Measurements from ENCODE around the gene VPS35L. TPM values are rescaled to one million over a fixed set of nuclear protein-coding genes. Genes with fewer than 3 reads are reported as not detected.

VPS35L gene
- total and polyA plus RNA-seq, 7 experiments from 2014 or later, result 38.6 to 52.0 (median 46.6) TPM

- DNase-seq (peak in 3 of 9 donors; percentile 7 to 17 (median 10)), ATAC-seq (no peak)
- Histone ChIP-seq H3K27ac (ENCODE audit: low read depth, low read length) (peak overlapping the region; percentile 73), H3K4me3 (ENCODE audit: low read length) (peak overlapping the region; percentile 89), H3K27me3 (ENCODE audit: control insufficient read depth in 2 of 2, insufficient read depth in 2 of 2, low read length in 2 of 2) (no peaks in the 10 kb centered on the region), H3K9me3 (ENCODE audit: control insufficient read depth in 2 of 3, low read length in 3 of 3) (no peaks in the 10 kb centered on the region), H3K4me1 (ENCODE audit: control insufficient read depth in 2 of 2, insufficient read depth in 2 of 2, low read length in 2 of 2) (peaks cover 15 to 31% of the 10 kb centered on the region in 2 donors), H3K36me3 (ENCODE audit: control insufficient read depth in 2 of 3, insufficient read depth in 3 of 3, low read length in 3 of 3) (peaks cover 0 to 18% (median 0%) of the 10 kb centered on the region in 3 experiments)
- Mint-ChIP-seq H3K27me3 (no peaks in the 10 kb centered on the region), H3K27ac (peak overlapping the region; percentile 34 to 95 (median 83)), H3K36me3 (peaks cover 0 to 15% (median 8%) of the 10 kb centered on the region in 5 donors), H3K9me3 (no peaks in the 10 kb centered on the region), H3K4me3 (peak overlapping the region; percentile 92 to 100 (median 97)), H3K4me1 (peaks cover 35 to 51% (median 45%) of the 10 kb centered on the region in 7 donors)
- intact Hi-C loops (cut with micrococcal nuclease), result loop anchor here (1.0 to 10.0 kb wide), 6 partner anchors 362 to 1980 kb away; partner anchors contain the start of genes ARL6IP1 (in 1 of the 2), SMG1 (in 1 of the 2) and THUMPD1 (in 1 of the 2)
- ChIA-PET POLR2A (interaction anchor here (0.5 to 3.7 kb wide), 4 partner anchors 24 to 458 kb away, joined by 4 to 37 read pairs (median 6); partner anchors contain the start of genes COQ7 and VPS35L), CTCF (interaction anchor here (0.6 to 2.3 kb wide), 5 partner anchors 22 to 383 kb away, joined by 3 to 19 read pairs (median 4); partner anchors contain the start of gene VPS35L)
Measured at GRCh38 chr16:19524616-19525384, 30.7 kb upstream of the VPS35L start.

DNA sequence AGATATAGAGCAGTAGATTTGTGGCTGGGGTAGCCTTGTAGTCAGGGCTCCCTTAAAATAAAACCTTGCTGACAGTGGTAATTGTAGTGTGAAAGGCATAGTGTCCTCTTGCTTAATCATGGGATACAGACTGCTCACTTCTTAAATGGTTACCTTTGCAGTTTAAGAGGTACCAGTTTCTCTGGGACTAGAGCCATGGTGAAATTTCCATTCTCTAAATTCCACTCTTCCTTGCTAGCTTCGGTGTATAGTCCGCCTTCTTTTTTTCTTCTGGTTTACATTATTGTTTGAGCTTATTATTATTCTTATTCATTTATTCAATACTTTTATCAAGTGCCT lies 30.1 kb upstream of the VPS35L start:
- ChIA-PET CTCF (interaction anchor here (1.0 to 2.3 kb wide), 4 partner anchors 22 to 382 kb away, joined by 3 to 19 read pairs (median 5); partner anchors contain the start of gene VPS35L), POLR2A (interaction anchor here (0.5 to 3.7 kb wide), 3 partner anchors 23 to 381 kb away, joined by 4 to 37 read pairs (median 5); partner anchors contain the start of gene VPS35L)
- no peaks in the 10 kb centered on the region for H3K9me3 ChIP-seq (ENCODE audit: control insufficient read depth in 2 of 3, low read length in 3 of 3)
- peaks cover 0 to 13% (median 8%) of the 10 kb centered on the region in 5 donors for H3K36me3 Mint-ChIP-seq
- H3K27ac ChIP-seq (ENCODE audit: low read depth, low read length), result no peak overlapping the region
- no peaks in the 10 kb centered on the region for H3K27me3 Mint-ChIP-seq
- intact Hi-C loops (cut with micrococcal nuclease), result loop anchor here in 1 of 2 donors (10.0 kb wide), 1 partner anchor 1979 kb away; no protein-coding TSS in a partner anchor
- no peaks in the 10 kb centered on the region for H3K27me3 ChIP-seq (ENCODE audit: control insufficient read depth in 2 of 2, insufficient read depth in 2 of 2, low read length in 2 of 2)
- H3K4me1 Mint-ChIP-seq, result peaks cover 30 to 47% (median 41%) of the 10 kb centered on the region in 7 donors
- ATAC-seq (no peak), DNase-seq (no peak)
- H3K36me3 ChIP-seq (ENCODE audit: control insufficient read depth in 2 of 3, insufficient read depth in 3 of 3, low read length in 3 of 3), result peaks cover 0 to 18% (median 0%) of the 10 kb centered on the region in 3 experiments
- H3K4me1 ChIP-seq (ENCODE audit: control insufficient read depth in 2 of 2, insufficient read depth in 2 of 2, low read length in 2 of 2), result peaks cover 15 to 30% of the 10 kb centered on the region in 2 donors
- peak overlapping the region; percentile 89 for H3K4me3 ChIP-seq (ENCODE audit: low read length)
- peak overlapping the region in 5 of 9 donors; percentile 23 to 95 (median 83) for H3K27ac Mint-ChIP-seq
- peak overlapping the region; percentile 92 to 100 (median 97) for H3K4me3 Mint-ChIP-seq
- H3K9me3 Mint-ChIP-seq, result no peaks in the 10 kb centered on the region

GRCh38 chr16:19527161-19527560 lies 28.3 kb upstream of the VPS35L start:
- no peak overlapping the region for H3K27ac ChIP-seq (ENCODE audit: low read depth, low read length)
- no peaks in the 10 kb centered on the region for H3K27me3 ChIP-seq (ENCODE audit: control insufficient read depth in 2 of 2, insufficient read depth in 2 of 2, low read length in 2 of 2)
- H3K9me3 Mint-ChIP-seq, result no peaks in the 10 kb centered on the region
- ATAC-seq (no peak), DNase-seq (no peak)
- intact Hi-C loops (cut with micrococcal nuclease), result loop anchor here in 1 of 2 donors (10.0 kb wide), 1 partner anchor 1978 kb away; no protein-coding TSS in a partner anchor
- no peak overlapping the region for H3K4me3 ChIP-seq (ENCODE audit: low read length)
- no peak overlapping the region for H3K27ac Mint-ChIP-seq
- no peaks in the 10 kb centered on the region for H3K27me3 Mint-ChIP-seq
- POLR2A ChIA-PET, result no interaction called here
- H3K9me3 ChIP-seq (ENCODE audit: control insufficient read depth in 2 of 3, low read length in 3 of 3), result no peaks in the 10 kb centered on the region
- H3K4me1 Mint-ChIP-seq, result peaks cover 17 to 34% (median 27%) of the 10 kb centered on the region in 7 donors
- H3K4me3 Mint-ChIP-seq, result no peak overlapping the region
- H3K36me3 Mint-ChIP-seq, result peaks cover 2 to 18% (median 10%) of the 10 kb centered on the region in 5 donors
- peaks cover 5 to 20% of the 10 kb centered on the region in 2 donors for H3K4me1 ChIP-seq (ENCODE audit: control insufficient read depth in 2 of 2, insufficient read depth in 2 of 2, low read length in 2 of 2)
- CTCF ChIA-PET, result no interaction called here
- peaks cover 0 to 16% (median 0%) of the 10 kb centered on the region in 3 experiments for H3K36me3 ChIP-seq (ENCODE audit: control insufficient read depth in 2 of 3, insufficient read depth in 3 of 3, low read length in 3 of 3)

GRCh38 chr16:19528666-19529065 lies 26.8 kb upstream of the VPS35L start:
- intact Hi-C loops (cut with micrococcal nuclease), result loop anchor here in 1 of 2 donors (10.0 kb wide), 1 partner anchor 1976 kb away; no protein-coding TSS in a partner anchor
- Histone ChIP-seq H3K9me3 (ENCODE audit: control insufficient read depth in 2 of 3, low read length in 3 of 3) (no peaks in the 10 kb centered on the region), H3K27me3 (ENCODE audit: control insufficient read depth in 2 of 2, insufficient read depth in 2 of 2, low read length in 2 of 2) (no peaks in the 10 kb centered on the region), H3K27ac (ENCODE audit: low read depth, low read length) (no peak overlapping the region), H3K4me1 (ENCODE audit: control insufficient read depth in 2 of 2, insufficient read depth in 2 of 2, low read length in 2 of 2) (peaks cover 0 to 10% of the 10 kb centered on the region in 2 donors), H3K36me3 (ENCODE audit: control insufficient read depth in 2 of 3, insufficient read depth in 3 of 3, low read length in 3 of 3) (peaks cover 0 to 21% (median 4%) of the 10 kb centered on the region in 3 experiments), H3K4me3 (ENCODE audit: low read length) (no peak overlapping the region)
- H3K9me3 Mint-ChIP-seq, result no peaks in the 10 kb centered on the region
- ChIA-PET CTCF (no interaction called here), POLR2A (no interaction called here)
- ATAC-seq (no peak), DNase-seq (no peak)
- peaks cover 13 to 35% (median 19%) of the 10 kb centered on the region in 7 donors for H3K4me1 Mint-ChIP-seq
- H3K27ac Mint-ChIP-seq, result no peak overlapping the region
- H3K27me3 Mint-ChIP-seq, result no peaks in the 10 kb centered on the region
- peaks cover 2 to 26% (median 17%) of the 10 kb centered on the region in 5 donors for H3K36me3 Mint-ChIP-seq
- no peak overlapping the region for H3K4me3 Mint-ChIP-seq

DNA sequence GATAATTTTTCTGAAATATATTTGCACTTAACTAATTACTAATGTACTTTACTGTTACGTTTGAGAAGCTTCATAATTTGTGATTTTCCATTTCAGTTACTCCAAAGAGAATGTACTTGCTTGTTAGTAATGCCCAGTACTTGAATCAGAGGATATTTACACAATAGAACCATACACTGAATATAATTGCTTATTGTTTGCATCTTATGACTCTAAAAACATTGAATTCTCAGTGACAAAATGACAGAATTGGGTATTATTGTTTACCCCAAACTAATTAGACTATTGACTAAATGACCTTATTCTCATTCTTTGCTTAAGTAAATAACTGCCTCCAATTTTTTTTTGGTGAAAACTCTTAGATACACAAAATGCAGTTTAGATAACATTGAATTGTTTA lies 22.9 kb upstream of the VPS35L start:
- no peak overlapping the region for H3K4me3 Mint-ChIP-seq
- Histone ChIP-seq H3K27me3 (ENCODE audit: control insufficient read depth in 2 of 2, insufficient read depth in 2 of 2, low read length in 2 of 2) (no peaks in the 10 kb centered on the region), H3K36me3 (ENCODE audit: control insufficient read depth in 2 of 3, insufficient read depth in 3 of 3, low read length in 3 of 3) (peaks cover 0 to 26% (median 8%) of the 10 kb centered on the region in 3 experiments), H3K4me1 (ENCODE audit: control insufficient read depth in 2 of 2, insufficient read depth in 2 of 2, low read length in 2 of 2) (no peaks in the 10 kb centered on the region), H3K4me3 (ENCODE audit: low read length) (no peak overlapping the region), H3K27ac (ENCODE audit: low read depth, low read length) (no peak overlapping the region), H3K9me3 (ENCODE audit: control insufficient read depth in 2 of 3, low read length in 3 of 3) (no peaks in the 10 kb centered on the region)
- ChIA-PET POLR2A (no interaction called here), CTCF (no interaction called here)
- H3K4me1 Mint-ChIP-seq, result peaks cover 0 to 14% (median 0%) of the 10 kb centered on the region in 7 donors
- no peak for DNase-seq
- no peak overlapping the region for H3K27ac Mint-ChIP-seq
- intact Hi-C loops (cut with micrococcal nuclease), result no loop called here
- no peaks in the 10 kb centered on the region for H3K27me3 Mint-ChIP-seq
- ATAC-seq, result no peak
- H3K9me3 Mint-ChIP-seq, result no peaks in the 10 kb centered on the region
- H3K36me3 Mint-ChIP-seq, result peaks cover 0 to 45% (median 21%) of the 10 kb centered on the region in 5 donors

DNA sequence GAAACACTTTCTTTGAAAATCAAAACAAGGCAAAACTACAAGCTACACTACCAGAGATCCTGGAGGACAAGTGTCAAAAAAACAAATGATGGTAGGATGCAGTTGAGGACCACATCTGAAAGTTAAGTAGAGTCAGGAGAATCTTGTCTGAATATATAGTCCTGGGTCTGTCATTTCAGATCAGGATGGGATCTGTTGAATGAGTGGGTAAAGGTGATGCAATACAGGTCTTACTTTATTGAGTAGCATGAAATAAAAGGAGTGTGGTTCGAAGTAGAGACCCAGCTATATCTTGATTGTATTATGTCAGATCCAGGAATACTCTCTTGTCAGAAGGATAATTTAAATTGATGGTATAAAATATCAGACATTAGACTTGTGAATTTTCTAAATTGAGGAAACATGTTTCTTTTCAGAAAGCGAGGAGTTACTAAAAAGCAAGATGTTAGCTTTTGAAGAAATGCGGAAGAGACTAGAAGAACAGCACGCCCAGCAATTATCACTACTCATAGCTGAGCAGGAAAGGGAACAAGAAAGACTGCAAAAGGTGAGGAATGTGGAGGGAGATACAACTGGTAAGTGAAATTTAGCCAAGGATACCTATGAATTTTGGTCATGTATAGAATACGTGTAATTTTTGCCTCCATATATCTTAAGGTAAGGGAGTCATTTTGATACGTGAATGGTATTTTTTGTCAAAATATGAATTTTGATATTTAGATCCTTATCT lies 15.1 kb upstream of the VPS35L start:
- Histone ChIP-seq H3K27ac (ENCODE audit: low read depth, low read length) (no peak overlapping the region), H3K4me1 (ENCODE audit: control insufficient read depth in 2 of 2, insufficient read depth in 2 of 2, low read length in 2 of 2) (no peaks in the 10 kb centered on the region), H3K4me3 (ENCODE audit: low read length) (no peak overlapping the region), H3K36me3 (ENCODE audit: control insufficient read depth in 2 of 3, insufficient read depth in 3 of 3, low read length in 3 of 3) (peaks cover 0 to 24% (median 3%) of the 10 kb centered on the region in 3 experiments), H3K9me3 (ENCODE audit: control insufficient read depth in 2 of 3, low read length in 3 of 3) (no peaks in the 10 kb centered on the region), H3K27me3 (ENCODE audit: control insufficient read depth in 2 of 2, insufficient read depth in 2 of 2, low read length in 2 of 2) (no peaks in the 10 kb centered on the region)
- Mint-ChIP-seq H3K4me1 (peaks cover 0 to 14% (median 0%) of the 10 kb centered on the region in 7 donors), H3K36me3 (peaks cover 8 to 63% (median 44%) of the 10 kb centered on the region in 5 donors), H3K4me3 (no peak overlapping the region), H3K27me3 (no peaks in the 10 kb centered on the region), H3K27ac (no peak overlapping the region), H3K9me3 (peaks cover 0 to 1% (median 0%) of the 10 kb centered on the region in 11 donors)
- ChIA-PET CTCF (no interaction called here), POLR2A (no interaction called here)
- intact Hi-C loops (cut with micrococcal nuclease), result no loop called here
- ATAC-seq (no peak), DNase-seq (no peak)
